IMR-90 (cell line): ENCODE measurements around the gene PROZ. TPM values are rescaled to one million over a fixed set of nuclear protein-coding genes. Genes with fewer than 3 reads are reported as not detected.

ENCODE experiments used
- ATAC-seq: fragments of 200-7000 bp; cut with Tn5 transposase; 2 replicates; pipeline ENCODE4 v1.9.1; 2020; ENCODE audit warnings: low read depth, mild to moderate bottlenecking, moderate library complexity
- BruUV-seq: library from RNA; stranded (reverse); fragments of 400-500 nt; replicated peaks from 2 replicates; lab custom pipeline; 2021; lab: Mats Ljungman, UMichigan
- CTCF ChIA-PET: fragments of 300-600 bp; formaldehyde crosslinking; extraction: SDS; loops from one replicate; lab custom pipeline; 2021; ENCODE audit warnings: antibody characterized with exemption; lab: Yijun Ruan, JAX
- POLR2A ChIA-PET: fragments of 300-600 bp; sonication (Branson Sonifier 250); formaldehyde crosslinking; loops from one replicate; lab custom pipeline; 2022; ENCODE audit warnings: antibody characterized with exemption; ENCODE audit not compliant: unreplicated experiment; lab: Charles Lee
- DNase-seq: peaks from one replicate; pipeline ENCODE4 v3.0.0; 2013
- H2AFZ ChIP-seq: replicated peaks from 2 replicates; pipeline ENCODE3; 2013; ENCODE audit warnings: low read length, mild to moderate bottlenecking; ENCODE audit not compliant: poor library complexity
- H2AK5ac ChIP-seq: 2 replicates; pipeline ENCODE4 v1.6.1; 2013; ENCODE audit warnings: low read depth, low read length, inconsistent platforms
- H2AK9ac ChIP-seq: replicated peaks from 2 replicates; pipeline ENCODE3; 2013; ENCODE audit warnings: mild to moderate bottlenecking, low read depth, low read length, moderate library complexity; ENCODE audit not compliant: poor library complexity
- H2BK120ac ChIP-seq: 2 replicates; pipeline ENCODE4 v1.6.1; 2013; ENCODE audit warnings: low read depth, low read length, inconsistent platforms
- H2BK15ac ChIP-seq: 3 replicates; pipeline ENCODE4 v1.6.1; 2013; ENCODE audit warnings: low read depth, low read length, inconsistent platforms
- H2BK20ac ChIP-seq: 2 replicates; pipeline ENCODE4 v1.6.1; 2013; ENCODE audit warnings: low read depth, mild to moderate bottlenecking, inconsistent platforms, low read length, moderate library complexity
- H2BK5ac ChIP-seq: 2 replicates; pipeline ENCODE4 v1.6.1; 2013; ENCODE audit warnings: mild to moderate bottlenecking, low read depth, low read length, inconsistent platforms; ENCODE audit not compliant: poor library complexity, severe bottlenecking
- H3K14ac ChIP-seq: replicated peaks from 2 replicates; pipeline ENCODE4 v1.6.1; 2013; ENCODE audit warnings: low read depth, low read length, inconsistent platforms
- H3K18ac ChIP-seq: 2 replicates; pipeline ENCODE4 v1.6.1; 2013; ENCODE audit warnings: low read depth, low read length, control low read depth
- H3K23ac ChIP-seq: 2 replicates; pipeline ENCODE4 v1.6.1; 2013; ENCODE audit warnings: low read depth, low read length, inconsistent platforms
- H3K27ac ChIP-seq: 2 replicates; pipeline ENCODE4 v1.5.1; 2013; ENCODE audit warnings: mild to moderate bottlenecking, control low read depth, low read length; ENCODE audit not compliant: insufficient read depth
- H3K27me3 ChIP-seq: 2 replicates; pipeline ENCODE4 v1.6.1; 2013; ENCODE audit warnings: low read length; ENCODE audit not compliant: control insufficient read depth, insufficient read depth
- H3K36me3 ChIP-seq: 2 replicates; pipeline ENCODE4 v1.6.1; 2013; ENCODE audit warnings: low read length, mixed read lengths; ENCODE audit not compliant: control insufficient read depth, insufficient read depth
- H3K4ac ChIP-seq: 2 replicates; pipeline ENCODE4 v1.6.1; 2013; ENCODE audit warnings: low read depth, low read length, inconsistent platforms
- H3K4me1 ChIP-seq: 2 replicates; pipeline ENCODE4 v1.6.1; 2013; ENCODE audit warnings: low read length, mixed read lengths; ENCODE audit not compliant: control insufficient read depth, insufficient read depth
- H3K4me2 ChIP-seq: 2 replicates; pipeline ENCODE4 v1.6.1; 2013; ENCODE audit warnings: low read depth, mild to moderate bottlenecking, control low read depth, low read length, moderate library complexity
- H3K4me3 ChIP-seq: 2 replicates; pipeline ENCODE4 v1.5.1; 2013; ENCODE audit warnings: low read depth, mild to moderate bottlenecking, control low read depth, low read length, moderate library complexity; ENCODE audit not compliant: insufficient read depth
- H3K56ac ChIP-seq: 2 replicates; pipeline ENCODE4 v1.6.1; 2013; ENCODE audit warnings: low read length, inconsistent platforms; ENCODE audit not compliant: insufficient read depth; ENCODE audit errors: extremely low read depth
- H3K79me1 ChIP-seq, 2 experiments: 2 replicates each; pipeline ENCODE4 v1.6.1; 2013; ENCODE audit warnings: low read length in 2 of 2, inconsistent platforms in 1 of 2, low read depth in 1 of 2
- H3K9ac ChIP-seq: 2 replicates; pipeline ENCODE4 v1.6.1; 2013; ENCODE audit warnings: low read depth, low read length, control low read depth
- H3K9me1 ChIP-seq: 2 replicates; pipeline ENCODE4 v1.6.1; 2013; ENCODE audit warnings: low read length, inconsistent platforms; ENCODE audit not compliant: insufficient read depth
- H3K9me3 ChIP-seq: 2 replicates; pipeline ENCODE4 v1.6.1; 2013; ENCODE audit warnings: low read length; ENCODE audit not compliant: control insufficient read depth, insufficient read depth
- H4K20me1 ChIP-seq: 2 replicates; pipeline ENCODE4 v1.6.1; 2013; ENCODE audit warnings: low read length, inconsistent platforms; ENCODE audit not compliant: insufficient read depth
- H4K5ac ChIP-seq: 2 replicates; pipeline ENCODE4 v1.6.1; 2013; ENCODE audit warnings: mild to moderate bottlenecking, low read depth, low read length, control low read depth
- H4K8ac ChIP-seq, 2 experiments: 2 replicates each; pipeline ENCODE4 v1.6.1; 2013; ENCODE audit warnings: low read depth in 2 of 2, low read length in 2 of 2, control low read depth in 1 of 2, inconsistent platforms in 1 of 2
- H4K91ac ChIP-seq: 2 replicates; pipeline ENCODE4 v1.6.1; 2013; ENCODE audit warnings: low read depth, low read length, inconsistent platforms; ENCODE audit not compliant: insufficient read depth
- BHLHE40 ChIP-seq: fragments of 150-350 bp; IDR thresholded peaks from 2 replicates; pipeline ENCODE4 v1.6.1; 2016; ENCODE audit warnings: mild to moderate bottlenecking, low read depth, low read length
- CEBPB ChIP-seq: IDR thresholded peaks from 2 replicates; pipeline ENCODE4 v1.6.1; 2012; ENCODE audit warnings: low read depth, low read length, improper control_type of control experiment
- CHD1 ChIP-seq: IDR thresholded peaks from 2 replicates; pipeline ENCODE4 v1.6.1; 2012; ENCODE audit warnings: low read depth, low read length, improper control_type of control experiment
- CTCF ChIP-seq: conservative IDR thresholded peaks from 2 replicates; pipeline ENCODE4 v1.5.1; 2012; ENCODE audit warnings: mild to moderate bottlenecking, low read depth, low read length, improper control_type of control experiment
- ELK1 ChIP-seq: fragments of 150-350 bp; IDR thresholded peaks from 2 replicates; pipeline ENCODE4 v1.6.1; 2016; ENCODE audit warnings: low read depth, mild to moderate bottlenecking, low read length, moderate library complexity, borderline replicate concordance
- FOS ChIP-seq: fragments of 150-350 bp; IDR thresholded peaks from 2 replicates; pipeline ENCODE4 v1.6.1; 2016; ENCODE audit warnings: low read depth, low read length
- MAFK ChIP-seq: IDR thresholded peaks from 2 replicates; pipeline ENCODE4 v1.6.1; 2012; ENCODE audit warnings: low read depth, low read length, improper control_type of control experiment
- MAZ ChIP-seq: IDR thresholded peaks from 2 replicates; pipeline ENCODE4 v1.6.1; 2012; ENCODE audit warnings: low read depth, mild to moderate bottlenecking, low read length, improper control_type of control experiment, moderate library complexity, borderline replicate concordance
- MXI1 ChIP-seq: IDR thresholded peaks from 2 replicates; pipeline ENCODE4 v1.6.1; 2012; ENCODE audit warnings: low read depth, mild to moderate bottlenecking, low read length, moderate library complexity, borderline replicate concordance
- NFE2L2 ChIP-seq: fragments of 150-350 bp; IDR thresholded peaks from 2 replicates; pipeline ENCODE4 v1.6.1; 2016; ENCODE audit warnings: low read depth, mild to moderate bottlenecking, low read length
- POLR2A ChIP-seq: IDR thresholded peaks from 2 replicates; pipeline ENCODE4 v1.6.1; 2012; ENCODE audit warnings: mild to moderate bottlenecking, low read depth, low read length
- RAD21 ChIP-seq: IDR thresholded peaks from 2 replicates; pipeline ENCODE4 v1.6.1; 2012; ENCODE audit warnings: low read length, improper control_type of control experiment
- RCOR1 ChIP-seq: IDR thresholded peaks from 2 replicates; pipeline ENCODE4 v1.6.1; 2012; ENCODE audit warnings: mild to moderate bottlenecking, low read length, improper control_type of control experiment; ENCODE audit not compliant: insufficient replicate concordance
- RFX5 ChIP-seq: IDR thresholded peaks from 2 replicates; pipeline ENCODE4 v1.8.0; 2012; ENCODE audit warnings: low read depth, mild to moderate bottlenecking, low read length, moderate library complexity
- SMC3 ChIP-seq: fragments of 150-350 bp; IDR thresholded peaks from 2 replicates; pipeline ENCODE4 v1.6.1; 2016; ENCODE audit warnings: low read depth, mild to moderate bottlenecking, antibody characterized with exemption, low read length, moderate library complexity
- USF2 ChIP-seq: fragments of 150-350 bp; IDR thresholded peaks from 2 replicates; pipeline ENCODE4 v1.6.1; 2017; ENCODE audit warnings: mild to moderate bottlenecking, antibody characterized with exemption, low read length, low read depth
- WGBS, 2 experiments: methylation state at CpG; one replicate each; pipeline versions ENCODE4 v1.1.5 to v1.1.7; 2013; ENCODE audit warnings: missing lambda C conversion rate in 2 of 2; ENCODE audit not compliant: insufficient read length in 1 of 2; ENCODE audit errors: extremely low coverage in 2 of 2; 5-methylcytosine and 5-hydroxymethylcytosine counted together
- dilution Hi-C: fragments of 300-500 bp; cut with HindIII; formaldehyde crosslinking; loops from one replicate; pipeline ENCODE4 v1.14.3; 2018; ENCODE audit warnings: low sequenced_read_pairs; ENCODE audit not compliant: unreplicated experiment
- in situ Hi-C: fragments of 300-500 bp; cut with MboI; formaldehyde crosslinking; loops from 3 replicates; pipeline ENCODE4 v1.14.3; 2019; ENCODE audit warnings: low sequenced_read_pairs, inconsistent platforms, mixed read lengths
- intact Hi-C: fragments of 100-400 bp; cut with micrococcal nuclease; formaldehyde crosslinking; loops from 2 replicates; pipeline ENCODE4 v1.10.0; 2022
- polyA plus RNA-seq, 3 experiments: library from polyadenylated mRNA; depleted of rRNA; stranded (reverse); fragments of >200 nt; gene quantifications; 2 replicates each; pipeline ENCODE4 v1.2.3, GENCODE V29; 2012; ENCODE audit warnings: low replicate concordance in 1 of 3
- total RNA-seq: library from RNA; depleted of rRNA; stranded (reverse); fragments of >200 nt; gene quantifications from 2 replicates; pipeline ENCODE4 v1.2.3, GENCODE V29; 2012

Gene PROZ
- total and polyA plus RNA-seq, 2 of the 4 experiments (the other 2 are of a cell fraction), result not detected

GRCh38 chr13:113142876-113143275 lies 15.6 kb upstream of the PROZ start:
- DNase-seq (no peak), ATAC-seq (no peak)
- Histone ChIP-seq H3K4me3 (no peak overlapping the region), H3K9ac (no peak overlapping the region), H4K8ac (no peak overlapping the region), H4K5ac (no peak overlapping the region), H3K27me3 (peaks cover 4% of the 10 kb centered on the region; the same call in 1 of the 2 replicates), H2AK5ac (no peak overlapping the region), H2BK15ac (no peak overlapping the region), H4K20me1 (no peaks in the 10 kb centered on the region), H3K56ac (no peak overlapping the region), H2AFZ (peak overlapping the region; percentile 21), H3K79me1 (no peaks in the 10 kb centered on the region), H3K9me1 (no peaks in the 10 kb centered on the region; the same call in 1 of the 2 replicates), H3K27ac (no peak overlapping the region), H3K23ac (no peak overlapping the region), H2BK120ac (no peak overlapping the region), H3K36me3 (0 out of 2 replicates have a peak, but pooled peaks cover 1% of the 10 kb centered on the region), H3K14ac (no peak overlapping the region), H3K18ac (no peak overlapping the region), H3K4ac (no peak overlapping the region), H3K4me1 (no peaks in the 10 kb centered on the region), H3K9me3 (no peaks in the 10 kb centered on the region), H3K4me2 (no peak overlapping the region), H2BK5ac (no peak overlapping the region), H2AK9ac (no peak overlapping the region), H4K91ac (no peak overlapping the region), H2BK20ac (no peak overlapping the region)
- CTCF ChIA-PET, result interaction anchor here (0.6 kb wide), 2 partner anchors 16 to 23 kb away, joined by 3 to 10 read pairs; no protein-coding TSS in a partner anchor
- no peak for TF ChIP-seq MAZ
- TF ChIP-seq CHD1, result no peak
- TF ChIP-seq POLR2A, result no peak
- TF ChIP-seq CEBPB, result no peak
- TF ChIP-seq NFE2L2, result no peak
- no peak for TF ChIP-seq BHLHE40
- TF ChIP-seq MAFK, result no peak
- no peak for TF ChIP-seq FOS
- no peak for TF ChIP-seq RCOR1
- TF ChIP-seq RFX5, result no peak
- no peak for TF ChIP-seq SMC3
- TF ChIP-seq USF2, result no peak
- no peak for TF ChIP-seq ELK1
- no peak for TF ChIP-seq CTCF
- TF ChIP-seq RAD21, result no peak
- no peak for TF ChIP-seq MXI1
- POLR2A ChIA-PET, result no interaction called here
- intact Hi-C loops, result no loop called here
- BruUV-seq, result no TSS peak
- 82% methylated on average over 7 of the region's 7 CpGs; no CpG with 5 or more reads in 1 of the 2 experiments for whole genome bisulfite sequencing, 2 experiments
- dilution Hi-C loops, result no loop called here
- in situ Hi-C loops, result no loop called here
